Measurements from ENCODE around the gene PEX11A.

Gene PEX11A

GRCh38 chr15:89656116-89656815, 34.3 kb downstream of the PEX11A start:
- no peak for DNase-seq

- peak in 16 of 51 donors; percentile 5 to 44 (median 25) for DNase-seq
Measured at GRCh38 chr15:89654847-89655805, 35.4 kb downstream of the PEX11A start, which contains the start of gene KIF7. KIF7 (minus strand) TSS chr15:89655467; CDS start chr15:89652930, 2,537 bp downstream.

DNA sequence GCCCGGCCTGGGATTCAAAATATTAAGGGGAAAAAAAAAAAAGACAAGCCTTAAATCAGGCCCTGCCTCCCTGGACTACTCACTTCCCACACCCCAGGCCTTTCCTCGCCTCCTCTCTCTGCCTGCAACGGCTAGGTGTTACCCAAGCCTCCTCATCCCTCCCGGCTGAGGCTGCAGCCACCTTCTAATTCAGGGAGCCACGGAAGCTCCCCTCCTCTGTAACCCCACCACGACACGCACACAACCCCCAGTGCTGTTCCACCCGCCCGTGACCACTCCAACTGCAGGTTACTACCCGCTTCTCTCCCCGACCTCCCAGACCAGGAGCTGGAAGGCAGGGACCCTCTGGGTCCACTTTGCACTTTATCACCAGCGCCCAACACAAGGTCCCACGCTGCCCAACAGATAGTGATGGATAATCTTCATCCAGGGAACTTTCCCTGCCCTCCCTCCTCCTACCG, 36.2 kb downstream of the PEX11A start:
- no peak for DNase-seq

DNA sequence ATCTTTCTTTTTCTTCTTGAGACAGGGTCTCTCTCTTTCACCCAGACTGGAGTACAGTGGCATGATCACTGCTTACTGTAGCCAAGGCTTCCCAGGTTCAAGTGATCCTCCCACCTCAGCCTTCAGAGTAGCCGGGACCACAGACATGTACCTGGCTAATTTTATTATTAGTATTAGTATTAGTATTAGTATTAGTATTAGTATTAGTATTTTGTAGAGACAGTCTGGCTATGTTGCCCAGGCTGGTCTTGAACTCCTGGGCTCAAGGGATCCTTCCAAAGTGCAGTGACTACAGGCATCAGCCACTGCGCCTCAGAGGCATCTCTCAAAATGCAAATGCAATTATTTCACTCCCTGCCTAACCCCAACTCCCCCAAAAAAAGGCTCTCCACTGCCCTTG, 37.0 kb downstream of the PEX11A start:
- DNase-seq: no peak

DNA sequence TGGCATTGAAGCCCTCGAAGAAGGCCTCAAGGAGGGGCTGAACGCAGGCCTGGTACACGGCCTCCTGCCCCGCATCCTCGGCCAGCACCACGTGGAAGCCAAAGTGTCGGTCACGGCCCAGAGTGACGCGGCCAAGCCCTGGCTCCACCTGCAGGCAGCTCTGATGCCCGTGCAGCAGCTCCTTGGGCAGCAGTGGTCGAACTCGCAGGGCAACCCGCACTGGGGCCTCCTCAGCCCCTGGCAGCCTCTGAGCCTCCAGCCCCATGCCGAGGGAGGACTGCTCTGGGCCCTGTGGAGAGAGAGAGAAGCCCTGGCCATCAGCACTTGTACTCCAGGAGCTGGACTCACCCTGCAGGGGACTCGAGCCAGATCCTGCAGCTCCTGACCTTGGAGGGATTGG, 37.9 kb downstream of the PEX11A start:
- DNase-seq: no peak

- DNase-seq: no peak
Measured at GRCh38 chr15:89652131-89652530, 38.4 kb downstream of the PEX11A start.

DNA sequence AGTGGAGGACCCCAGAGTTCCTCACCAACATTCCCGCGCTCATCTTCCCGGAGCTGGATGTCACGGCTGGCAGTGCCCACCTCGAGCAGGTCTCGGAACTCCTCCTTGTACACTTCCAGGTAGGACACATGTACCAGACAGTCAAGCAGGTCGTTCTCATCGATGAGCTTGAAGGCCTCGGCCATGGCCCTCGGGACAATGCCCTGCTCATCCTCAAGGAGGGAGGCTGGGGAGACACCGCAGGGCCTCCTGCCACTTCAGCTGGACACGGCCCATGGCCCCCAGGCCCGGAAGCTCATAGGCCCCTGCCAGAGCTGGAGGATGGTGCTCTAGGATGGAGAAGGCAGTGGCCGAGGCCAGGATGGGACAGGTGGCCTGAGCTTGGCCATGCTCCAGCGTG, 40.8 kb downstream of the PEX11A start:
- DNase-seq: no peak

DNA sequence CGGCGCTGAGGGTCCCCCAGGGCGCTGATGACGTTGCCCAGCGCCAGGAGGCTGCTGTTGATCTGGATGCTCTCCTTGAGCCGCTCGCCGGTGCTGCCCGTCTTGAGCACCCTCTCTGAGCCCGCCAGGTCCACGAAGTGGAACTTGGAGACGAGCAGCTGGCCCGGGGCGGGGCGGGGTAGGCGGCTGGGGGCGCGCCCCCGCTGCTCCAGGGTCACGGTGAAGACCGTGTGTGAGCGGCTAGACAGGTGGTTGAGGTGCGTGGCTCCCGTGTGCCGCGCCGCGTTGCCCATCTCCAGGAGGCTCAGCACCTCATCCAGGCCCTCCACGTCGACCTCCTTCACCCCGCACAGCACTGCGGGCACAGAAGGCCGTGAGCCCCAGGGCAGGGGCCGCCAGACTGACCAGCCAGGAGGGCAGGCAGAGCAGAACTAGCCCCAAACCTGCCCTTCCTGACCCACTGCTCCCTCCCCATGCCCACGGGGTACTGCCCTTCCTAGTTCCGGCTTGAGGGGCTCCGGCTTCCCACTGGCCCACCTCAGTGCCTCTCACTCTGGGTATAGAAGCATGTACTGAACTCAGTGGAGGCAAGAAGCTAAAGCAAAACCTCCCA, 41.4 kb downstream of the PEX11A start:
- no peak for DNase-seq

DNA sequence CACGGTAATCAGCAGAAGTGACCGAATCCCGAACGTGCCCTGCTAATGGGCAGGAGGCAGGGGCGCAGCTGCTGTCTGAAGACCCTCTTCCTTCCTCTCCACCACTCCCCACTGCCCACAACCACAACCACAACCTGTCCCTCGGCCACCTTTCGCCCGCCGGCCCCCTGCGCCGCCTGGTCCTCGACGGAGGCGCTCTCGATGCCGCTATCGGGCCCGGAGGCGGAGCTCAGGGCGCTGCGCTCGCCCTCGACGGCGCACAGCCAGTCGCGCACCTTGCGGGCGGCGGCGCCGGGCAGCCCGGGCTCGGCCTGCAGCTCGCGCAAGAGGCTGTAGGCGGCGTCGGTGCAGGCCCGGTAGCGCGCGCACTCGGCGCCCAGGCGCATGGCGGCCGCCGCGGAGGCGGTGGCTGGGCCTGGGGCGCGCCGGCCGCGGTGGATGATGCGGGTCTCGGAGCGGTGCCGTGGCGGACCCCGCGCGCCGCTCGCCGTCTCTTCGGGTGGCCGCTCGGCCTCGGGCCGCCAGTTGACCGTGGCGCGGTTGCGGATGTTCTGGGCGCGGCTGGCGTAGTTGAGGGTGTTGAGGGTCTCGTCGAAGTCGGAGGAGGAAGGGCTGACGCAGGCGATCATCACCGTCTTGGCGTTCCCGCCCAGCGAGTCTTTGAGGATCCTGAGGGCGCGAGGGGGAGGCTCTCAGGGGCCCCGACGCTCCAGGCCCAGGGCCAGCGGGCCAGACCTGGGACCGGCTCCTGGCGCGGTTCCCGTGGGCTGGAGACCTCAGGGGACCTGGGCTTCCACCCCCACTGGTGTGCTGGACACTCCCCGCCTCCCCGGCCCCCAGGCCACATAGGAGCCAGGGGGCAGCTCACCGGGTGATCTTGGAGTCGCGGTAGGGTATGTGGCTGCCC, 42.2 kb downstream of the PEX11A start:
- no peak for DNase-seq

GRCh38 chr15:89647191-89647851, 43.2 kb downstream of the PEX11A start:
- peak in 30 of 51 donors; percentile 4 to 68 (median 30) for DNase-seq

GRCh38 chr15:89646416-89647141, 44.0 kb downstream of the PEX11A start:
- DNase-seq: no peak

DNA sequence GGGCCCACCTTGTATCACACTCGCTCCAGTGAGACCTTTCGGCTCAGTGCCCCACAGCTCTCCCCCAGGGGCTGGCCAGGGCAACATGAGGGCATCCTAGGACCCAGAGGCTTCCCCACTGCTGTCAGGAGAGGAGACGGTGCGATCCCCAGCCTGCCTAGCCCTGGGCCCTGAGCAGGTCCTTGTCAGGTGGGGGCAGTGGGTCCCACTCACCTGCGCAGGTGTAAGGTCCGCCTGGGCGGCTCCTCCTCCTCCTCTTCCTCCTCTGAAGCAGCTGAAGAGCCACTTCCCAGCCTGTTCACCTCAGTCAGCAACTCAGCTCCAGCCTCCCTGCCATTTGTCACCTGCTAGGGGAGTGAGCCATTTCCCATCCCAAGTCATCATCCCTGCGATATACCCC, 44.9 kb downstream of the PEX11A start:
- DNase-seq: no peak

- no peak for DNase-seq
Measured at GRCh38 chr15:89642106-89642505, 48.4 kb downstream of the PEX11A start.

DNA sequence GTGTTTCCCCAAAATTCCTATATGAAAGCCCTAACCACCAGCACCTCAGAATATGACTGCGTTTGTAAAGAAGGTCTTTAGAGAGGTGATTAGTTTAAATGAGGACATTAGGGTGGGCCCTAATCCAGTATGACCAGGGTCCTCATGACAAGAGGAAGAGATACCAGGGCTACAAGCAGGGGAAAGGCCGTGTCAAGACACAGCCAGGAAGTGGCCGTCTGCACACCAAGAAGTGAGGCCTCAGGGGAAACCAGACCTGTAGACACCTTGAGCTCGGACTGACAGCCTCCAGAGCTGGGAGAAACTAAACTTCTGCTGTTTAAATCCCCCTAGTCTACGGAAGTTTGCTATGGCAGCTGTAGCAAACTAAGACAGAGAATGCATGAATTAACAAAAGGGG, 49.5 kb downstream of the PEX11A start:
- no peak for DNase-seq

- DNase-seq: no peak
Measured at GRCh38 chr15:89640245-89640644, 50.3 kb downstream of the PEX11A start.

DNA sequence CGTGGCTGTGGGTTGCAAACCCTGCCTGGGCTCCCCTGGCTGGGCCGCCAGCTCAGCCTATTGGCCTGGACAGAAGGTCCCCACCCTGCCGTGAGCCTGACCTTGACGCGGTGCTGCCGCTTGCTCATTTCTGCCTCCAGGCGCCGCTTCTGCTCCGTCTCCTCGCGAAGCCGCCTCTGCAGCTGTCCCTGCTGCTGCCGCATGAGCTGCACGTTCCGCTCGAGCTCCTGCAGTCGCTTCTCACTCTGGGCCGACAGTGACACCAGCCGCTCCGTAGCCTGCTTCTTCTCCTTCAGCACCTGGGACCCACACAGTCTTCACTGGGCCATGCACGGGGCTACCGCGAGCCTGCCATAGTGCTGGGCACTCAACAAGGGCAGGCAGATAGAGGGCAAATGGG, 57.0 kb downstream of the PEX11A start:
- no peak for DNase-seq

GRCh38 chr15:89632563-89633430, 57.8 kb downstream of the PEX11A start:
- DNase-seq: no peak

DNA sequence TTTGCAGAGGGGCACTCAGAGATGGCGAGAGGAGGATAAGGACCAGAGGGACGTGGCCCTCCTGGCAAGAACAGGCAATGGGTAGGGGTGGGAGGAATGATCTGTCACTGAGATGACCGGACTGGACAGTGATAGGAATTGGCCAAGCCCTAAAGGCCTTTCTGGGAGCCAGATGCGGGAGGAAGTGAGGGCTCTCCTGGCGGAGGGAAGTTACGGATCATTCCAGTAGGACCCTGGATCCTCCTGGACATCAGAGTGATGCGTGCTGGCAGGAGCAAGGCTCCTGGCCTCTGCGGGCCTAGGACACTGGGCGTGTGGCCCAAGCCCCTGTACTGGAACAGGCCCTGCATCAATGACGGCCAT, 58.7 kb downstream of the PEX11A start:
- no peak for DNase-seq
